SK-N-SH treated with all-trans-retinoic acid at 6 μM for 48 hours (cell line): ENCODE results near the gene INPP4B.

ENCODE experiments used
- ATAC-seq: fragments of 200-7000 bp; cut with Tn5 transposase; 3 replicates; pipeline ENCODE4 v1.9.1; 2020; ENCODE audit warnings: mild to moderate bottlenecking, moderate library complexity
- ARNTL ChIP-seq: fragments of 450-650 bp; formaldehyde crosslinking; IDR thresholded peaks from 2 replicates; pipeline ENCODE4 v1.5.0; 2020; ENCODE audit warnings: low read depth, mild to moderate bottlenecking, moderate library complexity, borderline replicate concordance
- BACH2 ChIP-seq: fragments of 250-450 bp; sonication (Bioruptor Pico); IDR thresholded peaks from 2 replicates; pipeline ENCODE4 v1.9.0; 2021; ENCODE audit warnings: mild to moderate bottlenecking, borderline replicate concordance
- CREB5 ChIP-seq: fragments of 250-450 bp; sonication (Bioruptor Pico); IDR thresholded peaks from 2 replicates; pipeline ENCODE4 v1.5.1; 2020; ENCODE audit warnings: low read depth, mild to moderate bottlenecking, moderate library complexity
- CSDC2 ChIP-seq: fragments of 250-450 bp; sonication (Bioruptor Pico); IDR thresholded peaks from 2 replicates; pipeline ENCODE4 v1.5.0; 2020; ENCODE audit warnings: mild to moderate bottlenecking, moderate library complexity
- CSRNP3 ChIP-seq: fragments of 250-450 bp; sonication (Bioruptor Pico); IDR thresholded peaks from 2 replicates; pipeline ENCODE4 v1.5.1; 2021; ENCODE audit warnings: mild to moderate bottlenecking, moderate library complexity
- ESRRG ChIP-seq: fragments of 250-450 bp; sonication (Bioruptor Pico); IDR thresholded peaks from 2 replicates; pipeline ENCODE4 v1.6.1; 2021; ENCODE audit warnings: mild to moderate bottlenecking
- GLIS3 ChIP-seq: fragments of 250-450 bp; sonication (Bioruptor Pico); IDR thresholded peaks from 2 replicates; pipeline ENCODE4 v1.5.0; 2020; ENCODE audit warnings: mild to moderate bottlenecking, moderate library complexity
- ISL1 ChIP-seq: fragments of 250-450 bp; sonication (Bioruptor Pico); IDR thresholded peaks from 2 replicates; pipeline ENCODE4 v2.1.2; 2022; ENCODE audit warnings: mild to moderate bottlenecking, moderate library complexity
- OSR1 ChIP-seq: fragments of 250-450 bp; sonication (Bioruptor Pico); IDR thresholded peaks from 2 replicates; pipeline ENCODE4 v1.8.0; 2022; ENCODE audit warnings: moderate library complexity, mild to moderate bottlenecking, inconsistent platforms
- PATZ1 ChIP-seq: fragments of 250-450 bp; sonication (Bioruptor Pico); IDR thresholded peaks from 2 replicates; pipeline ENCODE4 v1.8.0; 2020; ENCODE audit warnings: mild to moderate bottlenecking, moderate library complexity, borderline replicate concordance
- POU6F1 ChIP-seq: fragments of 250-450 bp; sonication (Bioruptor Pico); IDR thresholded peaks from 2 replicates; pipeline ENCODE4 v1.8.0; 2021; ENCODE audit warnings: low read depth, mild to moderate bottlenecking, moderate library complexity, borderline replicate concordance
- PPARA ChIP-seq: fragments of 250-450 bp; sonication (Bioruptor Pico); IDR thresholded peaks from 2 replicates; pipeline ENCODE4 v1.5.0; 2020; ENCODE audit warnings: mild to moderate bottlenecking, borderline replicate concordance
- RARB ChIP-seq: fragments of 250-450 bp; sonication (Bioruptor Pico); IDR thresholded peaks from 2 replicates; pipeline ENCODE4 v1.8.0; 2021; ENCODE audit warnings: mild to moderate bottlenecking, moderate library complexity
- TCF4 ChIP-seq: fragments of 250-450 bp; sonication (Bioruptor Pico); IDR thresholded peaks from 2 replicates; pipeline ENCODE4 v1.8.0; 2021; ENCODE audit warnings: mild to moderate bottlenecking, moderate library complexity, borderline replicate concordance
- TOX ChIP-seq: fragments of 250-450 bp; sonication (Bioruptor Pico); IDR thresholded peaks from 2 replicates; pipeline ENCODE4 v1.8.0; 2021; ENCODE audit warnings: mild to moderate bottlenecking, moderate library complexity, borderline replicate concordance
- TSHZ2 ChIP-seq: fragments of 250-450 bp; sonication (Bioruptor Pico); IDR thresholded peaks from 2 replicates; pipeline ENCODE4 v1.5.0; 2020; ENCODE audit warnings: mild to moderate bottlenecking, moderate library complexity
- ZC3H10 ChIP-seq: fragments of 250-450 bp; sonication (Bioruptor Pico); IDR thresholded peaks from 2 replicates; pipeline ENCODE4 v1.5.1; 2021; ENCODE audit warnings: mild to moderate bottlenecking, moderate library complexity
- ZFP3 ChIP-seq: fragments of 250-450 bp; sonication (Bioruptor Pico); IDR thresholded peaks from 2 replicates; pipeline ENCODE4 v1.5.0; 2020; ENCODE audit warnings: mild to moderate bottlenecking, moderate library complexity
- ZNF70 ChIP-seq: fragments of 450-650 bp; formaldehyde crosslinking; IDR thresholded peaks from 2 replicates; pipeline ENCODE4 v1.5.0; 2020; ENCODE audit warnings: mild to moderate bottlenecking, moderate library complexity
- ZNF8 ChIP-seq: fragments of 450-650 bp; formaldehyde crosslinking; IDR thresholded peaks from 2 replicates; pipeline ENCODE4 v1.5.0; 2020; ENCODE audit warnings: mild to moderate bottlenecking, moderate library complexity

INPP4B gene

GRCh38 chr4:142406917-142407501 is 439.1 kb downstream of the INPP4B start:
- ATAC-seq, result no peak
- no peak for TF ChIP-seq BACH2 (CRISPR knock-in tag)
- no peak for TF ChIP-seq ESRRG
- TF ChIP-seq PATZ1 (CRISPR knock-in tag), result no peak
- no peak for TF ChIP-seq TOX
- TF ChIP-seq ZNF70 (CRISPR knock-in tag), result no peak
- TF ChIP-seq ARNTL (CRISPR knock-in tag), result no peak
- TF ChIP-seq CREB5 (CRISPR knock-in tag), result no peak
- no peak for TF ChIP-seq ZFP3 (CRISPR knock-in tag)
- no peak for TF ChIP-seq OSR1 (CRISPR knock-in tag)
- TF ChIP-seq ZC3H10 (CRISPR knock-in tag), result no peak
- TF ChIP-seq CSRNP3 (CRISPR knock-in tag), result no peak
- no peak for TF ChIP-seq CSDC2 (CRISPR knock-in tag)

GRCh38 chr4:142406499-142406835 is 439.6 kb downstream of the INPP4B start:
- TF ChIP-seq ISL1 (CRISPR knock-in tag), result no peak
- TF ChIP-seq PATZ1 (CRISPR knock-in tag), result no peak
- no peak for TF ChIP-seq GLIS3 (CRISPR knock-in tag)
- no peak for TF ChIP-seq TOX
- TF ChIP-seq CREB5 (CRISPR knock-in tag), result no peak
- TF ChIP-seq ARNTL (CRISPR knock-in tag), result no peak
- TF ChIP-seq RARB, result no peak
- no peak for TF ChIP-seq ZNF8 (CRISPR knock-in tag)
- TF ChIP-seq PPARA (CRISPR knock-in tag), result no peak
- TF ChIP-seq CSDC2 (CRISPR knock-in tag), result no peak
- no peak for TF ChIP-seq TCF4 (CRISPR knock-in tag)
- no peak for TF ChIP-seq ZC3H10 (CRISPR knock-in tag)
- no peak for TF ChIP-seq POU6F1 (CRISPR knock-in tag)
- TF ChIP-seq CSRNP3 (CRISPR knock-in tag), result no peak
- TF ChIP-seq OSR1 (CRISPR knock-in tag), result no peak
- TF ChIP-seq TSHZ2 (CRISPR knock-in tag), result no peak
- TF ChIP-seq ZNF70 (CRISPR knock-in tag), result no peak
- peak; percentile 10; the same call in 1 of the 3 replicates for ATAC-seq
